ENCODE measurements around the gene PCDH9. TPM values are rescaled to one million over a fixed set of nuclear protein-coding genes. Genes with fewer than 3 reads are reported as not detected.

PCDH9 gene, protein sequence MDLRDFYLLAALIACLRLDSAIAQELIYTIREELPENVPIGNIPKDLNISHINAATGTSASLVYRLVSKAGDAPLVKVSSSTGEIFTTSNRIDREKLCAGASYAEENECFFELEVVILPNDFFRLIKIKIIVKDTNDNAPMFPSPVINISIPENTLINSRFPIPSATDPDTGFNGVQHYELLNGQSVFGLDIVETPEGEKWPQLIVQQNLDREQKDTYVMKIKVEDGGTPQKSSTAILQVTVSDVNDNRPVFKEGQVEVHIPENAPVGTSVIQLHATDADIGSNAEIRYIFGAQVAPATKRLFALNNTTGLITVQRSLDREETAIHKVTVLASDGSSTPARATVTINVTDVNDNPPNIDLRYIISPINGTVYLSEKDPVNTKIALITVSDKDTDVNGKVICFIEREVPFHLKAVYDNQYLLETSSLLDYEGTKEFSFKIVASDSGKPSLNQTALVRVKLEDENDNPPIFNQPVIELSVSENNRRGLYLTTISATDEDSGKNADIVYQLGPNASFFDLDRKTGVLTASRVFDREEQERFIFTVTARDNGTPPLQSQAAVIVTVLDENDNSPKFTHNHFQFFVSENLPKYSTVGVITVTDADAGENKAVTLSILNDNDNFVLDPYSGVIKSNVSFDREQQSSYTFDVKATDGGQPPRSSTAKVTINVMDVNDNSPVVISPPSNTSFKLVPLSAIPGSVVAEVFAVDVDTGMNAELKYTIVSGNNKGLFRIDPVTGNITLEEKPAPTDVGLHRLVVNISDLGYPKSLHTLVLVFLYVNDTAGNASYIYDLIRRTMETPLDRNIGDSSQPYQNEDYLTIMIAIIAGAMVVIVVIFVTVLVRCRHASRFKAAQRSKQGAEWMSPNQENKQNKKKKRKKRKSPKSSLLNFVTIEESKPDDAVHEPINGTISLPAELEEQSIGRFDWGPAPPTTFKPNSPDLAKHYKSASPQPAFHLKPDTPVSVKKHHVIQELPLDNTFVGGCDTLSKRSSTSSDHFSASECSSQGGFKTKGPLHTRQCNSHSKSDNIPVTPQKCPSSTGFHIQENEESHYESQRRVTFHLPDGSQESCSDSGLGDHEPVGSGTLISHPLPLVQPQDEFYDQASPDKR (N-terminal part only)
- total RNA-seq: 0.34 and 0.93 TPM in 2 replicates

DNA sequence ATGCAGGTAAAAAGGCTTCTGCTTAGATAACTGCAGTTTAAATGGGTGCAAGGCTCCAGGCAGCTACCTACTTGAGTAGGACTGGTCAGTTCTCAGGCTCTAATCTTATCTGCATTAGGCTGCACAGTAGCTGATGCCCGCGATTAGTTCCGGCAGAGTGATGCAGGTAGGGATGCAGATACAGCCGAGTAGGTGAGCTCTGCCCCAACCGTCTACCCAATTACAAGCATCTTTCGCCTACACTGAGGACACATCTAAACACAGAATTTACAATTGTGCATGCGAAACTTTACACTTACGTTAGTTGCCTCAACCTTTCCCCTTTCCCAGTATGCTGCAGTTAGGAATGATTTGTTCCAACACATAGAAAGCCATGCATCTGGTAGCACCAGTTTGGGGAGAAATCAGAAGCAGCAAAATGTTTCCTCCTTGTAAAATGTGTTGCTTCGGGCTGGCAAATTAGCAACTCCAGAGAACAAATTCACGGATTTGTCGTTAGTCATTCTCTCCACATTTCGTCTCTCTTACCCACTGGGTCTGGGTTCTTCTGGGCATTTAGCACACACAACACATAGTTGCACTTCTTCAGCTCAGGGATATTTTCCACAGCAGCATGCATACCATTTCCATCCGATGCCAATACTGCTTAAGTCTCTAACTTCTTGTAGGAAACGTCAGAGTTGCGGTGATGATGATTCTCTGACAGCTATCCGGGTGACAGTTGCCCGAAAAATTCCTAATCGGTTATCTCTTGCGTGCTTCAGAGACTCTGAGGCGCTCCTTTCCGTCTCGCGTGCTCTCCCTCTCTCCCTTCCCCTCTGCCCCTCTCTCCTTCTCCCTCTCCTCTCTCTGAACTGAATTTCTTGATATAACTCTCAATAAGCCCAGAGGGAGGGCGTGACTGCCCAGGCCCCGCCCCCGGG is at the start of gene PCDH9:
Gene PCDH9, minus strand, starts transcription at position 856 of the 923 bp plus-strand sequence. CDS start 1,896 bp downstream, outside the sequence.

Measured in nasal cavity respiratory epithelium epithelial cell of viscerocranial mucosa (primary cell).